HCT116 (cell line): ENCODE data around the gene AMD1. TPM values are rescaled to one million over a fixed set of nuclear protein-coding genes. Genes with fewer than 3 reads are reported as not detected.

Experiments
- ATAC-seq: fragments of 200-7000 bp; cut with Tn5 transposase; 2 replicates; pipeline ENCODE4 v1.9.1; 2020; ENCODE audit warnings: mild to moderate bottlenecking, moderate library complexity
- BruUV-seq: library from RNA; stranded (reverse); fragments of 400-500 nt; replicated peaks from 2 replicates; lab custom pipeline; 2021; lab: Mats Ljungman, UMichigan
- CTCF ChIA-PET: fragments of 300-600 bp; sonication (Branson Sonifier 250); formaldehyde crosslinking; loops from one replicate; lab custom pipeline; 2021; ENCODE audit warnings: antibody characterized with exemption; lab: Charles Lee
- POLR2A ChIA-PET: fragments of 300-600, 350-600 bp; sonication (Branson Sonifier 250); formaldehyde crosslinking; loops from one replicate; lab custom pipeline; 2021; ENCODE audit warnings: antibody characterized with exemption; lab: Charles Lee
- RAD21 ChIA-PET, 2 experiments: fragments of 300-600 bp; sonication (Branson Sonifier 250); formaldehyde crosslinking; loops; one replicate each; lab custom pipeline; 2023; ENCODE audit warnings: low total read pairs in 2 of 2; ENCODE audit not compliant: uncharacterized antibody in 2 of 2, unreplicated experiment in 2 of 2, low non-redundant PET in 1 of 2; lab: Charles Lee
- DNase-seq: peaks from one replicate; pipeline ENCODE4 v3.0.0-alpha.2; 2010; ENCODE audit warnings: low read depth, low spot score
- H2AFZ ChIP-seq: fragments of 200-600 bp; shearing (Covaris generic), sonication (generic); 2 replicates; pipeline ENCODE4 v1.6.1; 2017; ENCODE audit warnings: low read depth, mixed run types, mixed read lengths, antibody characterized with exemption, low read length; ENCODE audit not compliant: poor library complexity, severe bottlenecking
- H3K27ac ChIP-seq: 2 replicates; pipeline ENCODE4 v1.5.1; 2012; ENCODE audit warnings: low read depth, low read length
- H3K27me3 ChIP-seq: fragments of 200-600 bp; sonication (generic); 2 replicates; pipeline ENCODE4 v1.6.1; 2016; ENCODE audit warnings: mixed run types, low read length, mixed read lengths; ENCODE audit not compliant: insufficient read depth
- H3K36me3 ChIP-seq, 2 experiments: fragments of 200-500 bp in 1 of 2; fragments of 200-600 bp in 1 of 2; sonication (Bioruptor generic) in 1 of 2; sonication (generic) in 1 of 2; 2 replicates each; pipeline versions ENCODE4 v1.5.1 to v1.6.1; 2014 to 2016; ENCODE audit warnings: low read length in 2 of 2, inconsistent platforms in 1 of 2, mixed read lengths in 1 of 2, mixed run types in 1 of 2; ENCODE audit not compliant: insufficient read depth in 2 of 2, control insufficient read depth in 1 of 2
- H3K4me1 ChIP-seq, 2 experiments: fragments of 200-600 bp in 1 of 2; sonication (generic) in 1 of 2; 2 replicates each; pipeline versions ENCODE4 v1.5.1 to v1.6.1; 2012 to 2017; ENCODE audit warnings: low read length in 2 of 2, inconsistent platforms in 1 of 2, mild to moderate bottlenecking in 1 of 2, mixed read lengths in 1 of 2, mixed run types in 1 of 2, moderate library complexity in 1 of 2; ENCODE audit not compliant: insufficient read depth in 2 of 2, control insufficient read depth in 1 of 2
- H3K4me2 ChIP-seq: fragments of 200-600 bp; sonication (generic); 2 replicates; pipeline ENCODE4 v1.6.1; 2017; ENCODE audit warnings: mixed run types, low read length, mixed read lengths
- H3K4me3 ChIP-seq, 2 experiments: fragments of 200-600 bp in 1 of 2; sonication (generic) in 1 of 2; replicated peaks in 1 of 2; 2 replicates each; pipeline ENCODE4 v1.5.1; 2011 to 2016; ENCODE audit warnings: low read length in 2 of 2, control low read depth in 1 of 2, low read depth in 1 of 2, mild to moderate bottlenecking in 1 of 2, mixed read lengths in 1 of 2, mixed run types in 1 of 2
- H3K79me2 ChIP-seq: fragments of 200-600 bp; sonication (generic); 2 replicates; pipeline ENCODE4 v1.6.1; 2017; ENCODE audit warnings: mild to moderate bottlenecking, mixed run types, low read length, moderate library complexity, mixed read lengths; ENCODE audit not compliant: insufficient read depth
- H3K9ac ChIP-seq: fragments of 200-600 bp; sonication (generic); 2 replicates; pipeline ENCODE4 v1.6.1; 2016; ENCODE audit warnings: low read length, mixed read lengths
- H3K9me2 ChIP-seq: fragments of 200-600 bp; sonication (generic), shearing (Covaris generic); 2 replicates; pipeline ENCODE4 v1.6.1; 2017; ENCODE audit warnings: mixed run types, mild to moderate bottlenecking, moderate library complexity; ENCODE audit not compliant: insufficient read depth
- H3K9me3 ChIP-seq, 2 experiments: fragments of 200-500 bp in 1 of 2; fragments of 200-600 bp in 1 of 2; sonication (Bioruptor generic) in 1 of 2; sonication (generic) in 1 of 2; 2 replicates each; pipeline ENCODE4 v1.6.1; 2014 to 2017; ENCODE audit warnings: low read length in 2 of 2, mixed read lengths in 2 of 2, inconsistent platforms in 1 of 2, low read depth in 1 of 2, mild to moderate bottlenecking in 1 of 2, mixed run types in 1 of 2, moderate library complexity in 1 of 2; ENCODE audit not compliant: control insufficient read depth in 1 of 2, insufficient read depth in 1 of 2
- H4K20me1 ChIP-seq: fragments of 200-600 bp; sonication (generic), shearing (Covaris generic); 2 replicates; pipeline ENCODE4 v1.6.1; 2017; ENCODE audit warnings: mixed run types, mild to moderate bottlenecking, moderate library complexity; ENCODE audit not compliant: insufficient read depth
- ATF3 ChIP-seq: IDR thresholded peaks from 2 replicates; pipeline ENCODE4 v1.6.1; 2012
- CEBPB ChIP-seq: IDR thresholded peaks from 2 replicates; pipeline ENCODE4 v1.6.1; 2012; ENCODE audit warnings: low read depth
- CTCF ChIP-seq, 3 experiments: fragments of 200-600 bp in 1 of 3; sonication (generic) in 1 of 3; IDR thresholded peaks in 2 of 3; conservative IDR thresholded peaks in 1 of 3; 2 replicates each; pipeline ENCODE4 v1.5.1; 2012 to 2017; ENCODE audit warnings: low read depth in 2 of 3, low read length in 2 of 3, antibody characterized with exemption in 1 of 3, borderline replicate concordance in 1 of 3, control low read depth in 1 of 3, mild to moderate bottlenecking in 1 of 3, mixed read lengths in 1 of 3, mixed run types in 1 of 3, moderate library complexity in 1 of 3; ENCODE audit not compliant: insufficient read depth in 1 of 3
- ELF1 ChIP-seq: IDR thresholded peaks from 2 replicates; pipeline ENCODE4 v1.6.1; 2012; ENCODE audit warnings: low read depth, borderline replicate concordance
- EZH2 ChIP-seq: fragments of 200-600 bp; sonication (generic); IDR thresholded peaks from 2 replicates; pipeline ENCODE4 v1.6.1; 2017; ENCODE audit warnings: antibody characterized with exemption, mixed run types
- EZH2phosphoT487 ChIP-seq: fragments of 200-600 bp; IDR thresholded peaks from 2 replicates; pipeline ENCODE4 v1.6.1; 2018; ENCODE audit warnings: antibody characterized with exemption, borderline replicate concordance
- JUND ChIP-seq: IDR thresholded peaks from 2 replicates; pipeline ENCODE4 v1.6.1; 2012
- POLR2A ChIP-seq: IDR thresholded peaks from 2 replicates; pipeline ENCODE4 v1.7.0; 2011; ENCODE audit warnings: borderline replicate concordance; ENCODE audit not compliant: insufficient read depth, insufficient read length; ENCODE audit errors: extremely low read depth
- SIN3A ChIP-seq: IDR thresholded peaks from 2 replicates; pipeline ENCODE4 v1.6.1; 2012; ENCODE audit warnings: low read depth
- ZBTB33 ChIP-seq: IDR thresholded peaks from 2 replicates; pipeline ENCODE4 v1.6.1; 2011; ENCODE audit warnings: mild to moderate bottlenecking, low read length, moderate library complexity; ENCODE audit not compliant: insufficient replicate concordance; ENCODE audit errors: extremely low read depth
- ZFX ChIP-seq: fragments of 450-650 bp; IDR thresholded peaks from 2 replicates; pipeline ENCODE4 v1.6.1; 2017
- intact Hi-C: fragments of 100-400 bp; cut with micrococcal nuclease; formaldehyde crosslinking; loops from 2 replicates; pipeline ENCODE4 v1.10.0; 2022
- total RNA-seq: library from RNA; stranded (reverse); gene quantifications from one replicate; pipeline ENCODE4 v1.2.1, GENCODE V29; 2021; ENCODE audit not compliant: unreplicated experiment

Gene AMD1
- total RNA-seq, 1 experiment from 2014 or later, result 71.4 TPM

- no peak for TF ChIP-seq CTCF (IDR thresholded peaks at IDR 0.05 in 2 of 3, conservative IDR thresholded peaks at IDR 0.05 in 1 of 3; ENCODE audit: borderline replicate concordance in 1 of 3, insufficient read depth in 1 of 3, low read depth in 2 of 3, low read length in 2 of 3)
- TF ChIP-seq ZBTB33, result no peak
- TF ChIP-seq SIN3A, result no peak
- TF ChIP-seq ELF1, result no peak
- TF ChIP-seq CEBPB, result no peak
- TF ChIP-seq ATF3, result no peak
- TF ChIP-seq ZFX, result no peak
Measured at GRCh38 chr6:110930781-110931180, 56.2 kb downstream of the AMD1 start (continued).

- Histone ChIP-seq H3K4me1 (peaks cover 0 to 4% of the 10 kb centered on the region in 2 experiments; a peak in 1 of 4 replicates), H2AFZ (no peak overlapping the region), H3K9ac (no peak overlapping the region), H3K36me3 (no peaks in the 10 kb centered on the region), H3K9me3 (no peaks in the 10 kb centered on the region), H3K4me3 (no peak overlapping the region), H3K9me2 (no peaks in the 10 kb centered on the region), H4K20me1 (no peaks in the 10 kb centered on the region), H3K79me2 (no peaks in the 10 kb centered on the region), H3K27ac (no peak overlapping the region), H3K27me3 (no peaks in the 10 kb centered on the region), H3K4me2 (no peak overlapping the region)
- ATAC-seq (no peak), DNase-seq (no peak)
- TF ChIP-seq ELF1, result no peak
- no peak for TF ChIP-seq ATF3
- TF ChIP-seq EZH2, result no peak
- no peak for TF ChIP-seq JUND
- TF ChIP-seq POLR2A, result no peak
- no peak for TF ChIP-seq SIN3A
- TF ChIP-seq EZH2phosphoT487, result no peak
- no peak for TF ChIP-seq CEBPB
- no TSS peak for BruUV-seq
- POLR2A ChIA-PET, result interaction anchor here (1.2 kb wide), 1 partner anchor 60 kb away, joined by 3 read pairs; the partner anchor contains the start of gene AMD1
- RAD21 ChIA-PET, result no interaction called here
- CTCF ChIA-PET, result no interaction called here
- intact Hi-C loops, result no loop called here
Measured at GRCh38 chr6:110933912-110934311, 59.3 kb downstream of the AMD1 start.
